Liver (tissue), 9 donors: ENCODE data around the gene STAC2. TPM values are rescaled to one million over a fixed set of nuclear protein-coding genes. Genes with fewer than 3 reads are reported as not detected.

ENCODE experiments used
- DNase-seq: peaks from one replicate; pipeline ENCODE4 v3.0.0-alpha.2; 2017; ENCODE audit warnings: low spot score
- H3K27ac ChIP-seq, 2 donors: one replicate each; pipeline ENCODE4 v1.7.0; 2013; ENCODE audit warnings: inconsistent platforms in 2 of 2, low read length in 2 of 2, control low read depth in 1 of 2, low read depth in 1 of 2, mild to moderate bottlenecking in 1 of 2
- H3K27me3 ChIP-seq, 4 donors: one replicate each; pipeline versions ENCODE4 v1.6.1 to v1.7.0; 2013; ENCODE audit warnings: low read length in 3 of 4, inconsistent platforms in 1 of 4, mild to moderate bottlenecking in 1 of 4, moderate library complexity in 1 of 4; ENCODE audit not compliant: control insufficient read depth in 4 of 4, insufficient read depth in 4 of 4
- H3K36me3 ChIP-seq, 4 donors: one replicate each; pipeline versions ENCODE4 v1.6.1 to v1.7.0; 2013; ENCODE audit warnings: low read length in 3 of 4, mild to moderate bottlenecking in 3 of 4, low read depth in 1 of 4, moderate library complexity in 1 of 4; ENCODE audit not compliant: control insufficient read depth in 4 of 4, insufficient read depth in 3 of 4
- H3K4me1 ChIP-seq, 4 donors: one replicate each; pipeline versions ENCODE4 v1.6.1 to v1.7.0; 2013; ENCODE audit warnings: low read length in 3 of 4, mild to moderate bottlenecking in 3 of 4, moderate library complexity in 1 of 4; ENCODE audit not compliant: control insufficient read depth in 4 of 4, insufficient read depth in 4 of 4
- H3K4me3 ChIP-seq, 3 donors: one replicate each; pipeline versions ENCODE4 v1.6.1 to v1.7.0; 2013; ENCODE audit warnings: low read length in 3 of 3, control low read depth in 1 of 3, low read depth in 1 of 3, mild to moderate bottlenecking in 1 of 3
- H3K9ac ChIP-seq, 2 donors: one replicate each; pipeline ENCODE4 v1.7.0; 2013; ENCODE audit warnings: low read length in 2 of 2, mild to moderate bottlenecking in 2 of 2, moderate library complexity in 2 of 2, control low read depth in 1 of 2, low read depth in 1 of 2
- H3K9me3 ChIP-seq, 4 donors: one replicate each; pipeline versions ENCODE4 v1.6.1 to v1.7.0; 2013; ENCODE audit warnings: low read length in 3 of 4; ENCODE audit not compliant: control insufficient read depth in 4 of 4
- CTCF ChIP-seq: fragments of 150-350 bp; IDR thresholded peaks from 2 replicates; pipeline ENCODE4 v1.5.1; 2017; ENCODE audit warnings: improper control_type of control experiment, low read depth, low read length; ENCODE audit not compliant: missing input control
- FOXA2 ChIP-seq: IDR thresholded peaks from 2 replicates; pipeline ENCODE4 v1.6.1; 2016; ENCODE audit warnings: antibody characterized with exemption
- JUND ChIP-seq, 2 donors: IDR thresholded peaks; 2 replicates each; pipeline ENCODE4 v1.6.1; 2016; ENCODE audit warnings: antibody characterized with exemption in 2 of 2
- MAX ChIP-seq: IDR thresholded peaks from 2 replicates; pipeline ENCODE4 v1.6.1; 2016; ENCODE audit warnings: antibody characterized with exemption
- RAD21 ChIP-seq, 2 donors: IDR thresholded peaks; 2 replicates each; pipeline ENCODE4 v1.6.1; 2016; ENCODE audit warnings: antibody characterized with exemption in 2 of 2, mild to moderate bottlenecking in 2 of 2
- SP1 ChIP-seq: IDR thresholded peaks from 2 replicates; pipeline ENCODE4 v1.6.1; 2018; ENCODE audit warnings: antibody characterized with exemption, mild to moderate bottlenecking
- TAF1 ChIP-seq: conservative IDR thresholded peaks from 2 replicates; pipeline ENCODE4 v1.6.1; 2016; ENCODE audit warnings: antibody characterized with exemption, mild to moderate bottlenecking
- YY1 ChIP-seq: IDR thresholded peaks from 2 replicates; pipeline ENCODE4 v1.6.1; 2016; ENCODE audit warnings: antibody characterized with exemption, mild to moderate bottlenecking
- WGBS: extraction: QIAGEN DNeasy Blood & Tissue Kit; methylation state at CpG from one replicate; pipeline ENCODE4 v1.1.7; 2013; 5-methylcytosine and 5-hydroxymethylcytosine counted together
- polyA plus RNA-seq, 2 donors: library from polyadenylated mRNA; stranded (reverse) in 1 of 2; unstranded in 1 of 2; fragments of 200-250 nt in 1 of 2; fragments of >200 nt in 1 of 2; fragmentation: Nextera tagmentation in 1 of 2; extraction: Ambion mirVana in 1 of 2; gene quantifications; one replicate each; pipeline versions ENCODE4 v1.2.1 to v1.2.3, GENCODE V29; 2013 to 2015
- total RNA-seq, 2 donors: library from RNA; depleted of rRNA; stranded (reverse); fragments of >200 nt; gene quantifications; one replicate each; pipeline ENCODE4 v1.2.3, GENCODE V29; 2014
- donor health status: healthy.
- donor health status: healthy.
- donor health status: healthy.
- donor health status: healthy.
- donor health status: healthy.

STAC2 gene
- total and polyA plus RNA-seq, 4 donors, result not detected

GRCh38 chr17:39164675-39165143 lies 61.0 kb downstream of the STAC2 start:
- peak; percentile 68 for DNase-seq
- Histone ChIP-seq H3K9me3 (no peaks in the 10 kb centered on the region), H3K9ac (no peak overlapping the region), H3K4me1 (peaks cover 5 to 9% (median 6%) of the 10 kb centered on the region in 4 donors), H3K27me3 (peaks cover 0 to 3% (median 1%) of the 10 kb centered on the region in 4 donors), H3K27ac (no peak overlapping the region), H3K4me3 (peak overlapping the region in 2 of 3 donors; percentile 13 to 28), H3K36me3 (no peaks in the 10 kb centered on the region)
- TF ChIP-seq JUND (IDR thresholded peaks at IDR 0.05), result no peak
- peak; percentile 81 for TF ChIP-seq CTCF
- peak; percentile 19 for TF ChIP-seq SP1
- TF ChIP-seq YY1, result peak; percentile 27
- no peak for TF ChIP-seq TAF1
- peak; percentile 74 to 81 for TF ChIP-seq RAD21 (IDR thresholded peaks at IDR 0.05)
- TF ChIP-seq FOXA2, result no peak
- under 1% methylated on average over 15 of the region's 15 CpGs for WGBS

GRCh38 chr17:39161962-39162361 lies 63.8 kb downstream of the STAC2 start:
- TF ChIP-seq MAX, result no peak
- Histone ChIP-seq H3K36me3 (no peaks in the 10 kb centered on the region), H3K4me3 (no peak overlapping the region), H3K27ac (no peak overlapping the region), H3K9me3 (no peaks in the 10 kb centered on the region), H3K9ac (no peak overlapping the region), H3K4me1 (peaks cover 5 to 9% (median 6%) of the 10 kb centered on the region in 4 donors), H3K27me3 (peaks cover 0 to 3% (median 1%) of the 10 kb centered on the region in 4 donors)
- WGBS, result 73% methylated on average over 2 of the region's 2 CpGs
- no peak for DNase-seq

Other genes with a start within 250 kb of the STAC2 start
- under 1 TPM; 0.42 to 0.84 TPM for gene PLXDC1, start 74.3 kb downstream of the STAC2 start, total RNA-seq
- under 1 TPM; 0.14 to 0.17 TPM for gene PLXDC1, start 74.3 kb downstream of the STAC2 start, polyA plus RNA-seq
- gene ARL5C, start 59.8 kb downstream of the STAC2 start, total RNA-seq, result not detected
- gene ARL5C, start 59.8 kb downstream of the STAC2 start, polyA plus RNA-seq, result not detected
- 1 to 10 TPM in 1 of 2 donors, under 1 TPM in 1; 0.05 to 1.3 TPM for gene CACNB1, start 28.3 kb downstream of the STAC2 start, total RNA-seq
- gene CACNB1, start 28.3 kb downstream of the STAC2 start, polyA plus RNA-seq, result under 1 TPM; 0.22 to 0.31 TPM
- gene RPL19, start 25.7 kb downstream of the STAC2 start, total RNA-seq, result 100 to 1,000 TPM; 658 to 840 TPM
- 100 to 1,000 TPM; 475 to 999 TPM for gene RPL19, start 25.7 kb downstream of the STAC2 start, polyA plus RNA-seq
- gene FBXL20, start 175.7 kb upstream of the STAC2 start, total RNA-seq, result 1 to 10 TPM; 7.9 to 8.4 TPM
- gene FBXL20, start 175.7 kb upstream of the STAC2 start, polyA plus RNA-seq, result 1 to 10 TPM; 1.6 to 2.5 TPM
- gene MED1, start 225.3 kb upstream of the STAC2 start, total RNA-seq, result 10 to 100 TPM; 12.0 to 19.3 TPM
- gene MED1, start 225.3 kb upstream of the STAC2 start, polyA plus RNA-seq, result 1 to 10 TPM; 4.4 to 6.2 TPM
- 10 to 100 TPM; 19.2 to 30.3 TPM for gene CDK12, start 235.5 kb upstream of the STAC2 start, total RNA-seq
- gene CDK12, start 235.5 kb upstream of the STAC2 start, polyA plus RNA-seq, result 10 to 100 TPM in 1 of 2 donors, 1 to 10 TPM in 1; 7.5 to 10.8 TPM